Vein endothelial cell (primary cell): Measurements from ENCODE around the gene FADS1. TPM values are rescaled to one million over a fixed set of nuclear protein-coding genes. Genes with fewer than 3 reads are reported as not detected.

Source experiments
- total RNA-seq: library from RNA; depleted of rRNA; stranded (reverse); fragments of >200 nt; gene quantifications from 2 replicates; pipeline ENCODE4 v1.2.3, GENCODE V29; 2012

FADS1 gene
- total RNA-seq: 51.0 and 67.5 TPM in 2 replicates

DNA sequence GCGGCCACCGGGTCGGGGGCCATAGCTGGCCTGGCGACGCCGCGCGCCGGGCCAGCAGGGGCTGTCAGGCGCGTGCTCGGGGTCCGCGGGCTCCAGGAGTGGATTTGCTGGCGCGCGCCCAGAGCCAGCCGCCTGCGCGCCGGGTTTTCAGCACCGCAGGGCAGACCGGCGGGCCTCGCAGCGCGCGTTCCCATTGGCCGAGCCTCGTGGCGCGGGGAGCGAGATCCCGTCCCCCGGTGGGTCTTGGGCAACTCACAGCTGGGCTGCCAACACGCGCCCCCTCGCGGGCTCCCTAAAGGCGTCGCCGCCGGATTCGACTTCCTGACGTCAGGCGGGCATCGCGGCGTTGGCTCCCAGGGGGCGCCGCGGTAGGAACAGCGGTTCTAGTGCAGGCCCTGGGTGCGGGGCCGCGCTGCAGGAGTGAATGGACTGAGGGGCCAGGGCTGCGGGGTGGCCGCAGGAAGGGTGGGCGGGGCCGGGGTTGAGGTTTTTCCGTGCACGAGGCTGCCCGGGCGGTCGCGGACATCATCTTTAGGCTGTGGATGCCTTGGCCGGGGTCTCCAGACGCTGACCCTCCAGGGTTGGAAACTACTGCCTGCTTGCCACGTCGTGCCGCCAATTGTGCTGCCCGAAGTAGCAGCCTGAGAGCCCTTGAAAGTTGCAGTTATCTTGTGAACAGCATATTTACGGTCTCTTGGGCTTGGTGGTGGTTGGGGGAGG is at the start of gene FADS1:
Gene FADS1, minus strand, starts transcription at position 268 of the 720 bp plus-strand sequence. Its CDS starts 74 bp downstream, at position 194.

DNA sequence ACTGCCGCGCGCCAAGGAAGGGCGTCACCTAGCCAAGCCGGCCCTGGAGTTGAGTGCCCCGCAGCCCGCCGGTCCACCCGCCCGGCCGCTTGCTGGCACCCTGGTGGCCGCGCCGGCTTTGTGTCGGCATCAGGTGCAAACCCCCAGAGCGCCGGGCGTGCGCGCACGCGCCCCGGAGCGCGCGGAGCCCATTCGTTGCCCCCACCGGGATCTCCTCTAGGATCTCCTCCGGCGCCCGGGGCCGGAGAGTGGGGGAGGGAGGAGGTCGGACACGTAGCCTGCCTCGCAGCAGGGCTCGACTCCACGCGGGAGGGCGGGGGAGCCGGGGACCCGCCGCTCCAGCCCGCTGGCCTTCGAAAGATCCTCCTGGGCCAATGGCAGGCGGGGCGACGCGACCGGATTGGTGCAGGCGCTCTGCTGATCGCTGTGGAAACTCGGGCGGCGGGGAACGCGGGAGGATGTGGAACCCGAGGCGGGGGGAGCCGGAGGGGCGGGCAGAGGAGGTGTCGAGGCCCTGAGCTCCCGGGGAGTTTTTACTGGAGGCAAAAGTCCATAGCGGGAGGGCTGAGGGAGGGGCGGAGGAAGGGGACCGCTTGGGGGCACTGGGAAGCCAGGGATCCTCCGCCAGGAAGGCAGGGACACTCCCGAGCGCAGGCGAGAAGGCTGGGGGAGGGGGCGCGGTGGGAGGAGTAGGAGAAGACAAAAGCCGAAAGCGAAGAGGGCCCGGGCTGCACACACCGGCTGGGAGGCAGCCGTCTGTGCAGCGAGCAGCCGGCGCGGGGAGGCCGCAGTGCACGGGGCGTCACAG is 11.0 kb upstream of the FADS1 start, which contains the start of gene FADS2:
Gene FADS2, plus strand, starts transcription at position 730 of the 808 bp plus-strand sequence. CDS start 91 bp downstream, outside the sequence.

DNA sequence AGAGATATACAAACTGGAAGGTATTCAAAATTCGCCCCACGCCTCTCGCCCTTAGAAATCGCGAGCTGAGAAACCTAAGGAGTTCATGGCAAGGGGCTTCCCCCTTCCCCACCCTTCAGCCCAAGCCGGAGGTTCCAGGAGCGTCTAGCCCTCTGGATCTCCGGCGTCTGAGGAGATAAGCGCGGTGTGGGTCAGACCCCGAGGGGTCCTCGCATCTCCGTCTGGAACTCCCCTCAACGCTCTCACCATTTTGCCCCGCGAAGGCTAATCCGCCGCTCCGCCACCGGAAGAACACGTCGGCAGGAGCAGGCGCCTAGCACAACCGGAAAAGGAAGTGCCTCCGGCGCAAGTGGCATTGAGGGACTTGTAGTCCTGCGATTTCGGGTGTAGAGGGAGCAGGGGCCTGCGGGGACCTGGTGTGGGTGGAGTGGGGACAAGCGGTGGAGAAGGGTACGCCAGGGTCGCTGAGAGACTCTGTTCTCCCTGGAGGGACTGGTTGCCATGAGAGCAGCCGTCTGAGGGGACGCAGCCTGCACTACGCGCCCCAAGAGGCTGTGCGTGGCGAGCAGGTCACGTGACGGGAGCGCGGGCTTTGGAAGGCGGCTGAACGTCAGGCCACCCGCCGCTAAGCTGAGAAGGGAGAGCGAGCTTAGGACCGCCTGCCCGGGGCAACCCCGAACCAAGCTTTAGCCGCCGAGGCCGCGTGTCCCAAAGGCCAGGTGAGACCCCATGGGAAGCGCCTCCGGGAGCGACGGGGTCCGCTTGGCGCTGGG is 24.3 kb downstream of the FADS1 start, which contains the start of the genes FEN1 and TMEM258:
Gene FEN1, plus strand, starts transcription at position 602 of the 773 bp plus-strand sequence. CDS start 2,451 bp downstream, outside the sequence.
Gene TMEM258, minus strand, starts transcription at position 290 of the 773 bp plus-strand sequence. Its CDS starts 41 bp downstream, at position 249.

DNA sequence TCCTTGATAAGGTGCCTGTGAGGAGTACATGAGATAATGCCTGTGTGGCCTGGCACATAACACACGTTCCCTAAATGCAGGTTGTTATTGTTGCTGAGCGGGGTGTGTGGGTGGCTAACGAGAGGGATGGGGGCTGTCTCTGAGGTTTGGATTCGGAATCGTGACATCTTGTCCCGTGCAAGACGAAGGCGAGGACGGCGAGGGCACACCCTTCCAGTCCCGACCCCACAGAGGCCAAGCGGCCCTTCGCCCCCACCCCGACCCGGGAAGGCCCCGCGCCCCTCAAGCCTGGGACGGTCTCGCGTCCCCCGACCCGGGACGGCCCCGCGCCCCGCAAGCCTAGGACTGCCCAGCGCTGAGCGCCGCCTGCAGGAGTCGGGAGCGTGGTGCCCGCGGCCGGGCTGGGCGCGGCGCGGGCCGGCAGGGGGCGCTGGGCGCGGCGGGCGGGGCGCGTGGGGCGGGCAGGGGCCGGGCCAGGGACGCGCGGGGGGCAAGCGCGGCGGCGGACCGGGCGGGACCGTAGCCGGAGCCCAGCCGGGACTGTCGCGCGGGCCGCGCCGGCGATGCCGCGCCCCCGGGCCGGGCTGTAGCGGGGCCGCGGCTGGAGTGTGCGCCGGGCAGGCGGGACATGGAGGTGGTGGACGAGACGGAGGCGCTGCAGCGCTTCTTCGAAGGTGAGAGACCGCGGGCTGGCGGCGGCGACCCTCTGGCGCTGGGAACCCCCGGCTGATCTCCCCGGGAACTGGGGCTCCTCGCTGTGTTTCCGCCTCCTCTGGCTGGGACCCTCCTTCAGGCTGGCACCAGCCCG is 64.5 kb downstream of the FADS1 start, which contains the start of gene MYRF:
Gene MYRF, plus strand, starts transcription at position 520 of the 808 bp plus-strand sequence. Its CDS starts 109 bp downstream, at position 629.

Other genes starting within 250 kb of the FADS1 start
- 0.10 and 2.0 TPM in 2 replicates for gene SYT7, start 235.9 kb downstream of the FADS1 start, total RNA-seq
- 5.0 and 5.9 TPM in 2 replicates for gene DAGLA, start 136.6 kb downstream of the FADS1 start, total RNA-seq
- gene MYRF, start 64.4 kb downstream of the FADS1 start, total RNA-seq: 0.48 and 0.65 TPM in 2 replicates
- gene TMEM258, start 24.4 kb downstream of the FADS1 start, total RNA-seq: 65.6 and 81.3 TPM in 2 replicates
- gene FEN1, start 24.1 kb downstream of the FADS1 start, total RNA-seq: 21.9 and 35.8 TPM in 2 replicates
- 139 and 217 TPM in 2 replicates for gene FADS2, start 11.3 kb upstream of the FADS1 start, total RNA-seq
- gene FADS3, start 74.5 kb upstream of the FADS1 start, total RNA-seq: 165 and 209 TPM in 2 replicates
- gene RAB3IL1, start 100.6 kb upstream of the FADS1 start, total RNA-seq: 1.9 and 2.0 TPM in 2 replicates
- not detected in 2 replicates for gene BEST1, start 133.3 kb upstream of the FADS1 start, total RNA-seq
- gene FTH1, start 150.6 kb upstream of the FADS1 start, total RNA-seq: 388 and 673 TPM in 2 replicates